ENCODE data around the gene SLC4A8. TPM values are rescaled to one million over a fixed set of nuclear protein-coding genes. Genes with fewer than 3 reads are reported as not detected.
"Not testable (repeated sequence)": the region's sequence is repeated elsewhere in the genome, so short reads cannot be mapped to it uniquely, and the experiment has no call there.

The SLC4A8 gene
- total RNA-seq, 2 experiments from 2014 or later, result 1.3 to 1.8 TPM

GRCh38 chr12:51511546-51512260 lies 87.1 kb downstream of the SLC4A8 start:
- no peaks in the 10 kb centered on the region for H3K27me3 Mint-ChIP-seq
- CTCF ChIA-PET, result interaction anchor here (0.6 kb wide), 1 partner anchor 79 kb away, joined by 3 read pairs; no protein-coding TSS in a partner anchor

GRCh38 chr12:51512438-51512837 lies 87.8 kb downstream of the SLC4A8 start:
- no peaks in the 10 kb centered on the region for H3K27me3 ChIP-seq (ENCODE audit: control insufficient read depth in 1 of 2, insufficient read depth in 2 of 2, low read length in 2 of 2)
- TF ChIP-seq CTCF (IDR thresholded peaks at IDR 0.05), result no peak
- Mint-ChIP-seq H3K4me1 (ENCODE audit: low read depth) (no peaks in the 10 kb centered on the region), H3K4me3 (no peak overlapping the region), H3K27me3 (no peaks in the 10 kb centered on the region), H3K9me3 (no peaks in the 10 kb centered on the region), H3K27ac (no peak overlapping the region), H3K36me3 (ENCODE audit: low read depth) (no peaks in the 10 kb centered on the region)
- no peaks in the 10 kb centered on the region for H3K4me1 ChIP-seq (ENCODE audit: insufficient read depth, low read length)
- H3K36me3 ChIP-seq (ENCODE audit: insufficient read depth, low read length), result no peaks in the 10 kb centered on the region
- no peak overlapping the region for H3K4me3 ChIP-seq (ENCODE audit: low read length)
- H3K27ac ChIP-seq (ENCODE audit: low read depth in 1 of 2, low read length in 2 of 2), result no peak overlapping the region
- ChIA-PET CTCF (no interaction called here), POLR2A (no interaction called here)
- no peak for DNase-seq
- H3K9me3 ChIP-seq (ENCODE audit: control insufficient read depth in 1 of 2, insufficient read depth in 1 of 2, low read length in 2 of 2), result no peaks in the 10 kb centered on the region
- ATAC-seq (ENCODE audit: poor library complexity), result no peak
- intact Hi-C loops (cut with DNase I, micrococcal nuclease), result no loop called here

More at GRCh38 chr12:51511546-51512260, 87.1 kb downstream of the SLC4A8 start:
- TF ChIP-seq CTCF (IDR thresholded peaks at IDR 0.05), result no peak
- Histone ChIP-seq H3K4me1 (ENCODE audit: insufficient read depth, low read length) (no peaks in the 10 kb centered on the region), H3K9me3 (ENCODE audit: control insufficient read depth in 1 of 2, insufficient read depth in 1 of 2, low read length in 2 of 2) (no peaks in the 10 kb centered on the region), H3K27ac (ENCODE audit: low read depth in 1 of 2, low read length in 2 of 2) (no peak overlapping the region), H3K27me3 (ENCODE audit: control insufficient read depth in 1 of 2, insufficient read depth in 2 of 2, low read length in 2 of 2) (no peaks in the 10 kb centered on the region), H3K36me3 (ENCODE audit: insufficient read depth, low read length) (no peaks in the 10 kb centered on the region), H3K4me3 (ENCODE audit: low read length) (no peak overlapping the region)
- Mint-ChIP-seq H3K4me3 (no peak overlapping the region), H3K4me1 (ENCODE audit: low read depth) (no peaks in the 10 kb centered on the region), H3K36me3 (ENCODE audit: low read depth) (no peaks in the 10 kb centered on the region), H3K27ac (no peak overlapping the region), H3K9me3 (no peaks in the 10 kb centered on the region)
- ATAC-seq (ENCODE audit: poor library complexity) (no peak), DNase-seq (no peak)
- intact Hi-C loops (cut with DNase I, micrococcal nuclease), result no loop called here
- POLR2A ChIA-PET, result no interaction called here

GRCh38 chr12:51515037-51515436 lies 90.4 kb downstream of the SLC4A8 start:
- CTCF ChIA-PET, result not testable (repeated sequence)

GRCh38 chr12:51517316-51517715 lies 92.7 kb downstream of the SLC4A8 start:
- Histone ChIP-seq H3K27me3 (ENCODE audit: control insufficient read depth in 1 of 2, insufficient read depth in 2 of 2, low read length in 2 of 2) (no peaks in the 10 kb centered on the region), H3K36me3 (ENCODE audit: insufficient read depth, low read length) (no peaks in the 10 kb centered on the region), H3K9me3 (ENCODE audit: control insufficient read depth in 1 of 2, insufficient read depth in 1 of 2, low read length in 2 of 2) (no peaks in the 10 kb centered on the region), H3K4me1 (ENCODE audit: insufficient read depth, low read length) (no peaks in the 10 kb centered on the region), H3K27ac (ENCODE audit: low read depth in 1 of 2, low read length in 2 of 2) (no peak overlapping the region), H3K4me3 (ENCODE audit: low read length) (no peak overlapping the region)
- H3K4me3 Mint-ChIP-seq, result no peak overlapping the region
- no peaks in the 10 kb centered on the region for H3K36me3 Mint-ChIP-seq (ENCODE audit: low read depth)
- no peaks in the 10 kb centered on the region for H3K4me1 Mint-ChIP-seq (ENCODE audit: low read depth)
- no peaks in the 10 kb centered on the region for H3K27me3 Mint-ChIP-seq
- ChIA-PET POLR2A (no interaction called here), CTCF (no interaction called here)
- no peak overlapping the region for H3K27ac Mint-ChIP-seq
- H3K9me3 Mint-ChIP-seq, result no peaks in the 10 kb centered on the region
- ATAC-seq (ENCODE audit: poor library complexity) (no peak), DNase-seq (no peak)
- intact Hi-C loops (cut with DNase I, micrococcal nuclease), result no loop called here
- no peak for TF ChIP-seq CTCF (IDR thresholded peaks at IDR 0.05)

More at GRCh38 chr12:51515037-51515436, 90.4 kb downstream of the SLC4A8 start:
- POLR2A ChIA-PET; ATAC-seq (ENCODE audit: poor library complexity); H3K9me3 ChIP-seq (ENCODE audit: control insufficient read depth in 1 of 2, insufficient read depth in 1 of 2, low read length in 2 of 2); H3K27ac Mint-ChIP-seq; H3K27ac ChIP-seq (ENCODE audit: low read depth in 1 of 2, low read length in 2 of 2); H3K4me1 ChIP-seq (ENCODE audit: insufficient read depth, low read length); intact Hi-C loops (cut with DNase I, micrococcal nuclease); DNase-seq; H3K27me3 Mint-ChIP-seq; H3K27me3 ChIP-seq (ENCODE audit: control insufficient read depth in 1 of 2, insufficient read depth in 2 of 2, low read length in 2 of 2); H3K9me3 Mint-ChIP-seq; H3K36me3 Mint-ChIP-seq (ENCODE audit: low read depth); H3K36me3 ChIP-seq (ENCODE audit: insufficient read depth, low read length); H3K4me3 Mint-ChIP-seq; H3K4me3 ChIP-seq (ENCODE audit: low read length); H3K4me1 Mint-ChIP-seq (ENCODE audit: low read depth): not testable (repeated sequence)

Measured in CD4-positive, alpha-beta T cell (primary cell).